Measurements from ENCODE around the gene C22orf23. TPM values are rescaled to one million over a fixed set of nuclear protein-coding genes. Genes with fewer than 3 reads are reported as not detected.
A peak's percentile ranks its signal among the peaks of the same experiment; 100 is the strongest.
"Not testable (repeated sequence)": the region's sequence is repeated elsewhere in the genome, so short reads cannot be mapped to it uniquely, and the experiment has no call there.

C22orf23 gene
- total RNA-seq, 1 donor: under 0.01 TPM

GRCh38 chr22:37957232-37957631 is 3.8 kb upstream of the C22orf23 start:
- DNase-seq (ENCODE audit: low read depth in 2 of 3, low spot score in 2 of 3): no peak

- DNase-seq (ENCODE audit: low read depth in 2 of 3, low spot score in 2 of 3): not testable (repeated sequence)
Measured at GRCh38 chr22:37955825-37956397, 2.5 kb upstream of the C22orf23 start.

GRCh38 chr22:37954686-37955085 is 1.3 kb upstream of the C22orf23 start:
- no peak for DNase-seq (ENCODE audit: low read depth in 2 of 3, low spot score in 2 of 3)

- DNase-seq (ENCODE audit: low read depth in 2 of 3, low spot score in 2 of 3): no peak
Measured at GRCh38 chr22:37953062-37953436, 352 bp downstream of the C22orf23 start.

- DNase-seq (ENCODE audit: low read depth in 2 of 3, low spot score in 2 of 3): not testable (repeated sequence)
Measured at GRCh38 chr22:37952629-37953028, 772 bp downstream of the C22orf23 start.

- no peak for DNase-seq (ENCODE audit: low read depth in 2 of 3, low spot score in 2 of 3)
Measured at GRCh38 chr22:37951305-37951704, 2.1 kb downstream of the C22orf23 start.

- DNase-seq (ENCODE audit: low read depth in 2 of 3, low spot score in 2 of 3): not testable (repeated sequence)
Measured at GRCh38 chr22:37947142-37947795, 6.1 kb downstream of the C22orf23 start.

- DNase-seq (ENCODE audit: low read depth in 2 of 3, low spot score in 2 of 3): not testable (repeated sequence)
Measured at GRCh38 chr22:37944423-37944822, 9.0 kb downstream of the C22orf23 start.

- DNase-seq (ENCODE audit: low read depth in 2 of 3, low spot score in 2 of 3): no peak
Measured at GRCh38 chr22:37943825-37944198, 9.6 kb downstream of the C22orf23 start.

- DNase-seq (ENCODE audit: low read depth in 2 of 3, low spot score in 2 of 3): no peak
Measured at GRCh38 chr22:37943136-37943824, 10.1 kb downstream of the C22orf23 start.

GRCh38 chr22:37942133-37942532 is 11.3 kb downstream of the C22orf23 start:
- no peak for DNase-seq (ENCODE audit: low read depth in 2 of 3, low spot score in 2 of 3)

- peak in 2 of 3 donors; percentile 10 to 18 for DNase-seq (ENCODE audit: low read depth in 2 of 3, low spot score in 2 of 3)
Measured at GRCh38 chr22:37940698-37941376, 12.6 kb downstream of the C22orf23 start.

GRCh38 chr22:37933711-37934376 is 19.6 kb downstream of the C22orf23 start:
- DNase-seq (ENCODE audit: low read depth in 2 of 3, low spot score in 2 of 3): peak; percentile 53 to 90 (median 88)

- DNase-seq (ENCODE audit: low read depth in 2 of 3, low spot score in 2 of 3): no peak
Measured at GRCh38 chr22:37932821-37933578, 20.4 kb downstream of the C22orf23 start.

GRCh38 chr22:37932401-37932800 is 21.0 kb downstream of the C22orf23 start:
- DNase-seq (ENCODE audit: low read depth in 2 of 3, low spot score in 2 of 3): no peak

- no peak for DNase-seq (ENCODE audit: low read depth in 2 of 3, low spot score in 2 of 3)
Measured at GRCh38 chr22:37931893-37932389, 21.5 kb downstream of the C22orf23 start.

- no peak for DNase-seq (ENCODE audit: low read depth in 2 of 3, low spot score in 2 of 3)
Measured at GRCh38 chr22:37930952-37931440, 22.4 kb downstream of the C22orf23 start.

GRCh38 chr22:37930270-37930951 is 23.0 kb downstream of the C22orf23 start:
- no peak for DNase-seq (ENCODE audit: low read depth in 2 of 3, low spot score in 2 of 3)

GRCh38 chr22:37929390-37929789 is 24.0 kb downstream of the C22orf23 start:
- DNase-seq (ENCODE audit: low read depth in 2 of 3, low spot score in 2 of 3): no peak
